NCI-H82 treated with DMSO at 0.1 percent for 48 hours (cell line): ENCODE measurements around the gene LKAAEAR1.

Experiments used
- DNase-seq: peaks from one replicate; lab custom pipeline; 2025; ENCODE audit not compliant: unreplicated experiment; lab: John Stamatoyannopoulos, UW

The LKAAEAR1 gene

DNA sequence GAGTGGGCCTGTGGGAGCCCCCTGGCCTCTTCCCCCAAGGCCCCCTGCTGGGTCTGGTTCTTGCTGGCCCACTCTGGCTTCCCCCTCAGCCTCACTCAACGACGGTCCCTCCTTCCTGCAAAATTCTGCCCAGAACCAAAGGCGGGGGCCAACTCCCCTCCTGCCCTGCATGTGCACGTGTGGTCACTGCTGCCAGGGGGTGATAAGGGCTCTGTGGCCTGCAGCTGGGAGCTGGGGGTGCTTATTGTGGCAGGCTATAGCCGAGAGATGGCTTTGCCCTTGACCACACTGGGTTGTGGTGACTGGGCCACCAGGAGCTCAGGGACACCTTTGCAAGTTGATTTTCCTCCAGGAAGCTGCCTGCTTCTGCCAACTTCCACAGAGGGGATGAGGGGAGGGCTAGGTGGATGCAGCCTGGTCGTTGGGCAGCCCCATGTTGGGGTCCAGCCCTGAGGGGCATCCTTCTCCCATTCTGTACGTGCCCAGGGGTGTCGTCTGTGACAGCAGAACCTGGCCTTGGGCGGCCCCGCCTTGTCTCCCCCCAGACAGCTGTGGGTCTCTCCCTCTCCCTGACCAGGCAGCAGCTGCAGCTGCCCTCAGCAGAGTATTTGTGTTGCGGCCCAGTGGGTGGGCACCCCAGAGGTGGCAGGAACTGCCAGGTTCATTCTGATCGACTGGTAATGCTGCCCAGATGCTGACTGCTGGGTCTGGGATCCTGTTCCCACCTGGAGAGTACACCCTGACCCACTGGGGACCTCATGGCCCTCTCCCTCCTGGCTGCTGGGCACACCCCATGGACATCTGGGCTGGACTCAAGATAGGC, 15.6 kb downstream of the LKAAEAR1 start:
- no peak for DNase-seq

DNA sequence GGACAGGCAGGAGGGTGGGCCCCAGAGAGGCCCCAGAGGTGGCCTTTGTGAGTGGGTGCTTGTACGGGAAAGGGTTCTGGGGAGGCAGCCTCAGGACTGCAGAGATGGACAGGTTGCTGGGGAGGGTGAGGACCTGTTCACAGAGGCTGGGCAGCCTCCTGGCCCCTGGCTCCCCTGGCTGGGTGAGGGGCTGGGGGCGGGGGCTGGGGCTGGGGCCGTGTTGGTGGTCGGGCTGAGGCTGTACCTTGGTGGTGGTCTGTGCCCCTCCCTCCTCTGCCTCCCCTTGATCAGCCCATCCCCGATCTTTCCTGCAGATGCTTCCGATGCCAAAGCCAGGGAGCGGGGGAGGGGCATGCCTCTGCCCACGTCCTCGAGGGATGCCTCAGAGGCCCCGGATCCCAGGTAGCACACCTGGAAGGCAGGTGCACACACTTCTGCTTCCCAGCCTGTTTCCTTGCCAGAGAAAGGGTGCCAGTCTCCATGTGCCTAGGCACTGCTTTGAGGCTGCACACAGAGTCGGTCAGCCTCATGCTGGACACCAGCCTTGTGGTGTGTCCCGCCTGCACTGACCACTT, 16.4 kb downstream of the LKAAEAR1 start:
- DNase-seq = no peak

DNA sequence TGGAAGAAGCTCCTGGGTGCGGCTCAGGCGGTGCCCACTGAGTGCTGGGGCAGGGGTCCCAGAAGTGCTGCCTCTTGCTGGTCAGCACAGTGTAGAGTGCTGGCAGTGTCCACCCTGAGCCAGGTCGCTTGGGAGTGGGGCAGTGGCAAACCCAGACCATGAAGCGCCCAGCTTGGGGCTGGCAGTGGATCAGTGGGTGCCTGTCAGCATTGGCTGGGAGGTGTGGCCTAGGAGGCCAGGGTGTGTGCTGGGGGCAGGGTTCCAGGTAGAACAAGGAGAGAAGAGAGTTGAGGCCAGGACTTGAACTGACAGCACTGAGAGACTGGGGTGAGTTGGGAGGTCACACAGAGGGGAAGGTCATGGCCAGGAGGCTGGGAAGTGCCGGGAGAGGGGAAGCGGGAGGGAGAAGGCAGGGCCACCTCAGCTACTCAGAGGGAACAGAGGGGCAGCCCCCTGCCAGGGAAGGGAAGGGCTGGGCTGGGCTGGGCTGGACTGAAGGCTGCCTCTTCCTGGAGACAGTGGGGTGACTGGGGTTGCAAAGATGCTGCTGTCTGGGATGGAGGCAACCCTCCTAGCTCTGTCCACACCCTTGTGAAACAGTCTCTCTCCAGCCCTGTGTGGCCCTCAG, 17.1 kb downstream of the LKAAEAR1 start:
- DNase-seq = no peak

DNA sequence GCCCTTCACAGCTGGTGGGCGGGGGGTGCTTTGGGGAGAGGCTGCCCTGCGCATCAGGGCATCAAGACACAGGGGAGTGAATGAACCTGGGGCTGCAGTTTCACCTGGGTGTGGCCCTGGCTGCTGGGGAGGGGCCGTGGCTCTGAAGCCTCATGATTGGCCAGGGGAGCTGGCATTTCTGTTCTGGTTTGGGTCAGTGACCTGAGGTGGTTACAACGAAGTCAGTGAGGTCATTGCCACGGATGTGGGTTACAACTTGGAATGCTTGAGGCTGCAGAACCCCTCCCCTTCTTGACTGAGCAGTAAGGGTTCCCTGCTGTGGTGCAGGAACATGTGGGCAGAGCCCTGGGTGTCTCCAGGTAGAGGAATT, 18.2 kb downstream of the LKAAEAR1 start:
- no peak for DNase-seq

DNA sequence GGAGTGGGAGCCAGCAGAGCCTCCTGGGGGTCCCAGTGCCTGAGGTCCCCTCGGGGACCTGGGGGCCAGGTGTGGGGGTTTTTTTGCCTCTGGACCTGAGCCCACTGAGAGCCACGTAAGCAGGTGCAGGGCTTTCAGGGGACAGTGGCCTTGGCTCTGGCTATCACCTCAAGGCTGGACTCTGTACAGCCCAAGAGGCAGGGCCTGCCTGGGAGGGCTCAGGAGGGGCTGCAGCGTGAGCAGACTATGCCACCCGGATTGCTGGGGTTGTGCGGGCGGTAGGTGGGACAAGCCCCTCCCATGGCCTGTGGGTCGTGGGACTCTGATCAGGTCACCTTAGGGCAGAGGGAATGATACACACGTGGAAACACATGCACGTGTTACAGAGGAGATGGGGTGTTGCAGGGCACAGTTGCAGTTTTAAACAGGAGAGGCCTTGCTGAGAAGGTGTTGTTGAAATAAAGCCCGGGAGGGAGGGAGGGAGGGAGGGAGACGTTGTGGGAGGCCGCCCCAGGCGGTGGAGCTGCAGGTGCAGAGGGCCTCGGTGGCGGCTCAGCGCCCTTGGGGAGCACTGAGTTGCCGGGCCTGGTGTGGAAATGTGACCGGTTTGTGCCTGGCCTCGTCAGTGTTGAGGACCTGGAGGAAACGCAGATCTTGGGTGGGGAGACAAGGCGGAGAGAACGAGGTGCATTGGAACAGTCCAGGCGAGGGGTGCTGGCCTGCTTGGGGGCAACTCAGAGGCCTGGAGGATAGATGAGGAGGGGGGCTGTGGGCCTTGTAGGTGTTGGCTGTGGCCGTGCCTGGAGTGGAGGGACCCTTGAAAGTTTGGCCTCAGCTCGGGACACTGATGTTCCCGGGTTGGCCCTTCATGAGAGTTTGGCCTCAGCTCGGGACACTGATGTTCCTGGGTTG, 18.9 kb downstream of the LKAAEAR1 start:
- DNase-seq = no peak

DNA sequence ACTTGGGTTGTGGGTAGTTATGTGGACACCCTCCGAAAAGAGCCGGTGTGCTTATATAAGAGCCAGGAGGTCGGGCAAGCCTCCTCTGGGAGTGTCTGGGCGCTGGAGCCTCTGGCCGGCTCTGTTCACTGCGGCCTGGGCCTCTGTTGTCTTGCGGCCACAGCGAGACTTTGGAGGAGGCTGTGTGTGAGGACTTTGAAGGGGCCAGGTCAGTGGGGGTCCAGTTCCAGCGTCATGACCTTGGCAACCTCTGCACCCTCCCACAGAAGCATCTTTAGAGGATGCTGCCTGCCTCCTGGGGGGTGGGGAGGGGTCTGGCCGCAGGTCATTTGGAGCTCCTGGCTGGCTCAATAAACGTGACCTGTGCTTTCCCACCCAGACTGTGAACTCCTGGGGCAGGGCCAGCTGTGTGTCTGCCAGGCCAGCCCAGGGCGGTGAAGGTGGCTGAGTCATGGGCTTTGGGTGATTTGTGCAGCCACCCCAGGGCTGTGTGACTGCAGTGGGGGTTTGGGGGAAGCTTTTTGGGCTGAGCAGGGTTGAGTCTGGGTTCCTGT, 20.0 kb downstream of the LKAAEAR1 start:
- DNase-seq = no peak

DNA sequence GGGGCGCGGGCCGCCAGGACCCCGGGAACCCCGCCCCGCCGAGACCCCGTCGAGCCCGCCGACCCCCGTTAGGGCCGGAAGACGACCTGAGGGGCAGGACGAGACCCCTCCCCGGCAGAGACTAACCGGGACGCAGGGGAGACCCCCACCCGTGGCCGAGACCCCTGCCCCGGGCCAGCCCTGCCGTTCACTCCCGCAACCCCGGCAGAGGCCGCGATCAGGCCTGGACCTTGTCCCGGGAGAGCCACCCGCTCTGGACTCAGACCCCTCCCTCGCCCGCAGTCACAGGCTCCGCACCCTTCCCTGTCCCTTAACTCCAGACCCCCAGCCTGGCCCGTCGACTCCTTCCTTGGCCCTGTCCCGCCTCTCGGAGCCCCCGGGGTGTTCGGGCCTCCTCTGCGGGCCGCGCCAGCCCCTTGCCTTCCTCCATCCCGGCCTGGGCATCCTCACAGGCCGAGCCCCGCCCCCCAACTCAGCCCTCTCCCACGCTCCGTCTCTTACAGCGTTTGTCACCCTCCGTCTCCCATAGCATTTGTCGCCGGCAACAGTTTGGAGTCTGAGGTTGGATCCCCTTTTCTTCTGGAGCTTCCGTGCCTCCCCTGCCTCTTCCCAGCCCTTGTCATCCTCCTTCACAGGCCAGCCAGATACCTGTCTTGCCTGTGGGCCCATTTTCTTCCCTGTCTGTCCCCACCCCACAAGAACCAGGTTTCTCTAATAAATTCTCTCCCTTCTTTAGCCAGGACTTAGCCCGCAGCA, 20.6 kb downstream of the LKAAEAR1 start:
- DNase-seq = no peak

DNA sequence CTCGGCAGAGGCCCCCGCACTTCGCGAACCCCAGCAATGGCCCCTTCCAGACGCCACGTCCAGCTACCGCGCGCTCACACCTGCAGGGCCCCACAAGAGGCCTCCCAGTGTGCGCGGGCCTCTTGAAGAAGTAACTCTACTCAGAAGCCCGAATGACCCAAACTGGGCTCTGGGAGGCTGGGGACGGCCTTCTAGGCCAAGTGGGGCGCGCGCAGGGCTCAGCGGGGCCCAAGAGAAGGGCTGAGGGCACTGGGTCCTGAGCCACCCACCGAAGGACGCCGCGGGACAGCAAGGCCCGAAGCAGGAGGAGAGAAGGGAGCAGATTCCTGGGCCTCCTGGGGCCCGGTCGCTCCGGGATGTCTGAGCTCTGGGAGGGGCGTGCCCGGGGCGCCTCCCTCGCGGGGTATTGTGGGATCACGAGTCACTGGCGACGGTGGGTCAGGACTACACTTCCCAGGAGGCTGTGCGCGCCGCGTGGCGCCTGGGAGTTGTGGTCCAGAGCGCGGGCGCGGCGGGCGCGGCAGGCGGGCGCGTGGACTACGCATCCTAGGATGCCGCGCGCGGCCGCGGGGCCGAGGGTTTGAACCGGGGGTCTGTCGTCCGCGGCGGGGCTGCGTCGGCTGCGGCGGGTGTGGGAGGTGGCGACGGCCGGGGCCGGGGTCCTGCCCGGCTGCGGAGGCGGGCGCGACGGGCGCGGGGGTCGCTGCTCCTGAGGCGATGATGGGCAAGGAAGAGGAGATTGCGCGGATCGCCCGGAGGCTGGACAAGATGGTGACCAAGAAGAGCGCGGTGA, 21.4 kb downstream of the LKAAEAR1 start, which contains the start of gene TCEA2:
Gene TCEA2 (plus strand): TSS at position 603 of the 793 bp plus-strand sequence. CDS start 115 bp downstream, at position 718.
- DNase-seq = peak; percentile 90

DNA sequence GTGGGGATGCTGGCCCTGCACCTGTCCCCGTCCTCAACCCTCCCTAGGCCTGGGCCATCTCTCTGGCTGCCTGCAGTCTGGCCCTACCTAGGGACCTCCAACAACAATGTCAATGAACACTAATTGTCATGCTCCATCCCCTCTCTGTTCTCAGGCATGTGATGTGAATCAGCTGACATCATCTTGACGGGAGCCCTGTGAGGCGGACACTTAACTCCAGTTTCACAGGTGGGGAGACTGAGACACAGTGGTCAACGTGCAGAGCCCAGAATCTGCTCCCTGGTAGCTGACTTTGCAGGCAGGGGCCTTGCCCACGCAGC, 22.0 kb downstream of the LKAAEAR1 start:
- no peak for DNase-seq

DNA sequence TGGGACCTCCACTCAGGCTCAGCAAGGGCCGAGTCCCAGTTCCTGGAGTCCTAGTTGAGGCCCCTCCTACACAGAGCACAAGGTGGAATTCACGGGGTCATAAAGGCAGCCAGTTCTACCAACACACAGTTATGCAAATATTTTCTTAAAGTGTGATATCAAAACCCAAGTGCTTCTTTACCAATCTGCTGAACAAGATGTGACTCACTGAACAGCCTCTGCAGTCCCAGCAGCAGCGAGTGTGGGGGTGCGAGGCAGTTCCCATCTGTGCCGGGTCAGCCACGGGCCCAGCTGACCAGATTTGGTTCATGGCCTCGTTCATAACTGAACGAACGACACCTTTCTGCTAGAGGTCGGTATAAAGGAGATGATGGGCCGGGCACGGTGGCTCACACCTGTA, 25.7 kb downstream of the LKAAEAR1 start:
- no peak for DNase-seq

DNA sequence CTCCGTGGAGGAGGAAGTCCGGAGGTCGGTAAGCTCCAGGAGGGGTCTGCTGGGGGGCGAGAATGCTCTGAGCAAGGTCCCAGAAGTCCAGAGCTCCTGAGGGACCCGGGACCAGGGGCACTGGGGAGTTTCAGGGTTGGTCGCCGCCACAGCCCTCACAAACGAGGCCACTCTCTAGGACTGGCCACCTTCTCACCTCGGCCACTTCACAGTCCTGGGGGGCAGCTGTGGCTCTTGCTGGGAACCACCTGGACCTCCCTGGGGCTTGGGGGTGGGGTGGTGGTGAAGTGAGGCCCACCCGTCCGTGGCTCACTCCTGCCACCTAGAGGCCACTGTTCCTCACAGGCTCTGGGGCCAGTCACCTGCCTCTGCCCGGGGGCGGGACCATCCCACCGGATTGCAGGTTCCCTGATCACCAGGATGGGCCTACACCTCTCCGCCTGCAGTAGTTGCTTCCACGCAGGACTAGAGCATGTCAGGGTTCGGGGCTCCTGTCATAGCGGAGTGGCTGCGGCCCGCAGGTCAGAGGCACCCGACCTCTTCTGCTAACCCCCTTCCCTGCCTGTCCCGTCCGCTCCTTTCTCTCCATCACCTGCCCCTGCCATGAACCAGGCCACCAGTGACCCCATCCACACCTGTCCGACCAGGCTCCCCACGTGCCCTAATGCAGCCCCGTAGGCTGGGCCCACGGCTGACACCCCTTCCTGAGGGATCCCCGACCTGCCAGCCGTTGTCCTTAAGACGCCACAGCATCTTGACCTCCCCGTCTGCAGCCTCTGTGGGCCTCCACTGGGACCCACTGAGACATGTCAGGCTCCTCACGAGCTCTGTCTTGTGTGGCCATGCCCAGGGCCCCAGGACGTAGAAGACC, 26.3 kb downstream of the LKAAEAR1 start:
- DNase-seq = peak; percentile 12

DNA sequence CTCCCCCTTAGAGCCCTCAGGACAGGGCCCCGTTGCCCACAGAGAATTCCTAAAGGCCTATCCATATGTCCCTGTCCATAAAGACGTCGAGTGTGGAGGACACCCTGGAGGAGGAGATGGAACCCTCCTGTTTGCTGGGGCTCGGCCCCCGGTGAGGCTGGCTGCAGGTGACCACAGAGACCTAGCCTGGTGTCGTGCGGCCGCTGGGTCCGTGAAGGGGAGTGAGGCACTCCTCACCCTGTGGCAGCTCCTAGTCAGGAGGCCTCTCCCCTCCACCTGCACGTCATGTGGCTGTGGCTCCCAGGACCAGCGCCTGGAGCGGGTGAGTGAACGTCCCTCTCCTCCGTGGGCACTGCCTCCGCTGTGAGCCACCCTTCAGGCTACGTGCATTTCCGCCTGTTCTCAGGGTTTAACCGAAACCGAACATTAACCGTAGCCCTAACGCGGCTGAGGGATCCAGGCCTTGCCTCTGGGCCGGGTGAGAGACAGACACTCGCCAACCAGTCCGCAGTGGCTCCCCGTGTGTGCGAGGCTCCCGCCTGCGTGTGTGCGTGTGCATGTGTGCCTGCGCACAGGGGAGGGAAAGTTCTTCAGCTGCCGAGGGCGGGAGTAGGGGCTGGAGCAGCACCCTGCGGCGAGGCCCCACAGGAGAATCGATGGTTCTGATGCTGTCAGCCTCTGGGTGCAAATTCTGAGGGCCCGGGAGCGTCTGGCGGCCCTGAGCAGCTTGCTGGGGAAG, 27.1 kb downstream of the LKAAEAR1 start:
- DNase-seq = no peak

DNA sequence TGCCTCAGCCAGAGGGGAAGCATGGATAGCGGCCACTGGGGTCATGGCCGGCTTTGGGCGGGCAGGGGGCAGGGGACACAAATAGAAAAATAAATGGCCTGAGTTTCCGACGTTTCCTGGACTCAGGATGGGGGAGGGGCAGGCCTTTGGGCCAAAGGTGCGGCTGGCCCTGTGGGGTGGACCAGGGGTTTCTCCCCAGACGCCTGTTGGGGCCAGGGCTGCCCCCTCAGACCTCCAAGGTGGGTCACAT, 27.6 kb downstream of the LKAAEAR1 start:
- DNase-seq = no peak

DNA sequence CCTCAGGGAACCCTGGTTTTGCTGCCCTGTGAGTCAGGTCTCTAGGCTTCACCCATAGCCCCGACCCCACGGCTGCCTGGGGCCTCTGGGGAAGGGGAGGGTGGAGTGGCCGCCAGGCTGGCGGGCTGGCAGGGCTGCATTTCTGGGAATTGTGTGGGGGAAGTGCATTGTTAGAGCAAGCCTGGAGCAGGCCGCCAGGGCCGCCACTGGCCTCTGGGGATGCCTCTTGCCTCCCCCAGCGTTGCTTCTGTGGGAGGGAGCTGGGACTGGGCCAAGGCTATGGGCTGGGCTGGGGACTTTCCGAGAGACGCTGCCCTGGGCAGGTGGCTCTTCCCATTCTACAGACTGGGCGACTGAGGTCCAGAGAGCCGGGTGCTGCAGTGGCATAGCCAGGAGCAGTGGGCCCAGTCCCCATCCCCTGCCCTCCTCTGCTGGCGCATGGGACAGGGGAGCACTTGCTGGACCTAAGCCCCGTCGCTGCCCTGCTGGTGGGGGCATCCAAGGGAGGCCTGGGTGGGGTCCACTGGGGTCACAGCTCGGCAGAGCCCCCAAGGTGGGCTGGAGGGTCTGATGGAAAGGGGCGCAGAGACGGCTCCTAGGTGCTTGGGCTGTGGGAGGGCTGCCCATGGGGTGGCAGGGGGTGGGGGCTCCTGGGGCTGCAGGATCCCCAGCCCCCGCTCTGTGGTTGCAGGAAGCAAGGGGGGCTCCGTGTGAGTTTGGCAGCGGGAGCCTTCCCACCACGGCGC, 28.1 kb downstream of the LKAAEAR1 start:
- DNase-seq = no peak

DNA sequence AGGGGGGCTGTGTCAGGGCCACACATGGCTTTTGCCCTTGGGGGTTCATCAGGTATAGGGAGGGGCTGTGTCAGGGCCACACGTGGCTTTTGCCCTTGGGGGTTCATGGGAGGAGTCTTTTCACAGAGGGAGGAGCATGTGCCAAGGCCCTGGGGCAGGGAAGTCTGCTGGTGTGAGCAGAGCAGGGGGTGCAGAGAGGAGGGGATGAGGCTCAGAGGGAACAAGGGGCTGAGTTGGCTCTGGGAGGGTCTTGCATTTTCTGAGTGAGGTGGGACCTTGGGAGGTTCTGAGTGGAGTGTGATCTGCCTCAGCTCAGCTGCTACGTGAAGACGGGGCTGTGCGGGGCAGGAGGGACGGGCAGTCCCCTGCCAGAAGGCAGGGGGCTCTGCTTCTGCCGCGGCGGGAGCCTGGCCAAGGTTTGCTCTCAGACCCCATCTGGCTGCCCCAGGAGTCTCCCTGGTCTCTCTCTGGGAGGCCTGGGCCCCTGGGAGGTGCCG, 28.8 kb downstream of the LKAAEAR1 start:
- DNase-seq = no peak

DNA sequence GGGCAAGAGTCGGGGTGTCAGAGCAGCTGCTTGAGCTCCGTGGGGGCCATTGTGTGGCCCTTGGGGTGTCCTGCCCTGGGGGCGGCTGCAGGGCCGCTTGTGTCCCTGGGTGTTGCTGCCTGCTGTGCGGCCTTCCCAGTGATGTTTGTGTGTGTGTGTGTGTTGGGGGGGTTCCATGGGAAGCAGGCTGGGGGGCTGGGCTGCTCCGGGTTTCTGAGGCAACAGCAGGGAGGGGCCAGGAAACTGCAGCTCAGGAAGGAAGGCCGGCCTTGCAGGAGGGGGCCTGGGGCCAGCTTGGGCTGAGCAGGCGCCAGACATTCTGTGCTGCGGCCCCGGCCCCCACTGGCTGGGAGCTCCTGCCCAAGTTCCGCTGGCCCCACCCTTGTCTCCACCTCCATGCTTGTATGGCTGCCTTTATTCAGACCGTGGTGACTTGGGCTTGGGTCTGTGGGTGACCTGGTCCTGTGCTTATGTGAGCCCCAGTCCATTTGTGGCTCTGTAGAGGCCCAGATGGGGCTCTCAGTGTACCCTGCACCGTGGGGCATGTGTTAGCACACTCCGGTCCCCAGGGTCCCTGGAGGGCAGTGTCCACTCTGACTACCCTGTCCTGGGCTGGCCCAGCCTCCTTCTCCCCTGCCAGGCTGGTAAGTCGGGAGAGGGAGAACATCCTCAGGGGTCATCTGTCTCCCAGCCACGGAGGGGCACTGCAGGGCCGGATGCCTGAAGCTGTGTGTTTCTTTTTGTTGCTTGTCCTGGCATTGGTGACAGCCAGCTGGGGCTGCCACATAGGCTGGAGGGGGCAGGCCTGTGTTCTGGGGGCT, 30.1 kb downstream of the LKAAEAR1 start:
- DNase-seq = no peak
